Central memory CD4-positive, alpha-beta T cell (primary cell): ENCODE data around the gene ZNF574.

Experiments
- DNase-seq: peaks from one replicate; pipeline ENCODE4 v3.0.0; 2022

ZNF574 gene

DNA sequence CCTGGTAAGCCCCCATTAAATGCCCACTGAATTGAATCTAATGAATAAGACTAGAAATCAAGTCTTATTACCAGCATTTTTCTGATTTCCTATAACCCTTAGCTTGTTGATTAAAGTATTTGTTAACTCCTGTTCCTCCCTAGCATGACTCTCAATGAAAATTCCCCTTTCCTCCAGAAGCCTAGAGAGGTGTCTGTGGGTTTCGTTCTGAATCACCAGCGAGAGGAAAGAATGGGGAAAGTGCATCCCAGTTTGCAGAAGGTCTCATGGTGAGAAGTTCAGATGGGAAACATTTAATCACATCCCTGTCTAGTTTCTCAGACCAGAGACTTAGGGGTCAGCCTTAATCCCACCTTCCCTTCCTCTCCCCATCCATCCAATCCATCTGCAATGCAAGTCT lies 29.4 kb downstream of the ZNF574 start:
- no peak for DNase-seq

DNA sequence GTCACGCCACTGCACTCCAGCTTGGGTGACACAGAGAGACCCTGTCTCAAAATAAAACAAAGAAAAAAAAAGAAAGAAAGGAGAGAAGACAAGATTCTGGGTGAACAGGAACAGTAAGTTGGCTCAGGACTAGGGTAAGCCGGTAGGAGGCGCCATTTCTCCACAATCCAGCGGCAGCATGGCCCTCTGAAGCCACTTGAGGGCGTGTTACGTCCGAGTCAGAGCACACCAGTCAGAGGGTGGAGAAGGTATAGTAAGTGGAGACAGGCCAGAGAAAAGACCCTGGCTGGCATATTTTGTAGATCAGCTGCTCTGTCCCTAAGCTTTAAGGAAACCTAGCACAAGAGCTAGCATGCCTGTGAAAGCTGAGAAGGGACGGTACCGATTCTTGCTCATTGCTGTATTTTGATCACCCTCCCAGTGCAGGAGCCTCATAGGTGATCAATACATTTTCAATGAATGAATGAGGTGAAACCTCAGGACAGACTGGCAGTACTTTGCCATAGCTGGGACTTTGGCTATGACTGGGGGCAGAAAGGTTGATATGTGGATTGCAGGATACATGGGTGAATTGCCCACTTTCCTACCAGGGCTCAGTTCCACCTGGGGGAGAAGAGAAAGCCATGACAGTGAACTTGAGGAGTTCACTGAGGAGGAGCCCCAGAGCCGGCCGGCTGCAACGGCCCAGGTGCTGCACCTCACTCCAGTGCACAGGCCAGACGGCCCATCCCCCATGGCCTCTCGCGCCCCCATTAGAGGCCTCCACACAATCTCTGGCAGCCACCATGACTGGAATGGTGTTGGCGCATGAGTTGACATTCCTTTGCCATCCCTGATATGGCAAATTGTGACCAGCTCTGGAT lies 32.8 kb downstream of the ZNF574 start:
- DNase-seq, result peak; percentile 81

DNA sequence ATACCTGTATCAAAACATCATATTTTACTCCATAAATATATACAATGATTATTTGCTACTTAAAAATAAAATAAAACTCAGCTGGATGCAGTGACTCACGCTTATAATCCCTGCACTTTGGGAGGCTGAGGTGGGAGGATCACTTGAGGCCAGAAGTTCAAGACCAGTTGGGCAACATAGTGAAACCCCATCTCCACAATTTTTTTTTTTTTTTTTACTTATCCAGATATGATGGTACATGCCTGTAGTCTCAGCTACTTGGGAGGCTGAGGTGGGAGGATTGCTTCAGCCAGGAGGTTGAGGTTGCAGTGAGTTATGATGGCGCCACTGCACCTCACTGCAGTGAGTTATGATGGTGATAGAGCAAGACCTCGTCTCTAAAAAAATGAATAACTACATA lies 33.9 kb downstream of the ZNF574 start:
- DNase-seq, result no peak

DNA sequence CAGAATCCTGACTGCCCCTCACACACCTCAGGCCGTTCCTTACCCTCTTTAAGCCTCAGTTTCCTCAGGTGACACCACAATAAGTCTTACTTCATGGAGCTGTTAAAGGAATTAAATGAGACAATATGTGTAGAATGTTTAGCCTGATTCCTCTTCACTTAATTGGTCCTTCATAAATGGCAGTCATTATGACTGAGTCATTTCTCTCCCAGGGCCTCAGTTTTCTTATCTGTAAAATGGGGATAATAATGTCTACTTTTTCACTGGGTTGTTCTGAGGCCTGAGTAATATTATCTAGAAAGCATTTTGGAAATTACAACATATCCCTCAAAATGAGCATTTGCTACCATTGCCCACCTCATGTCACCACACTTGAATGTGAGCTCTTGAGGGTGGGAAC lies 34.7 kb downstream of the ZNF574 start:
- DNase-seq, result no peak

DNA sequence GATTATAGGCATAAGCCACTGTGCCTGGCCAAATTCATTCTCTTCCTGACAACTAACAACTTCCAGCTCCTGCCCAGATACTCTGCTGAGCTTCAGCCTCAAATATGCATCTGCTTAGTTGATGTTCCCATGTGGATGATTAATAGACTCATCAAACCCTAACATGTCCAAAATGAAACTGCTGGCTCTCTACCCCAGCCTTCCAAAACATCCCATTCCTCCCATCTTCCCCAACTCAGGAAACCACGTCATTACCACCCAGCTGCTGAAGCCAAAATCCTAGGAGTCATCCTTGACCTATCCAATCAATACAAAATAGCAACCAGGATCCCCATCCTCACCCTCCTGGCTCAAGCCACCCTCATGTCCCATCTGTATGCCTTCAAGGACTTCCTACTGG lies 35.4 kb downstream of the ZNF574 start:
- no peak for DNase-seq

DNA sequence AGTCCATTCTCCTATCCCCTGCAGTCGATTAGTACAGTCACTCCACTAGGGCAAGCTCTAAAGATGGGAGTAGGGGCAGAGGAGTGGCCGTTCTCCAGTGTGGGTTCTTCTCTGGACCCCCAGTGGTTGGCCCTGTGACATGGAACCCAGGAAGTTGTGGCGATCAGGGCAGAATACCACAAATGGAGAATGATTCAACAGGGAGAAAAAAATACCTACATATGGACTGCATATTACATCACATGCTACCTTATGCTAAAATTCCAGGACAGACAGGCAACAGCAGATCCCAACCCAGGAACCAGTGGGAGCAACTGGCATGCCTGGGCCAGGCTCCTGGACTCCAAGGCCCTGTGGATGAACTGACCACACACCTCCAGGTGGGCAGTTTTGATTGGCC lies 35.8 kb downstream of the ZNF574 start:
- no peak for DNase-seq

DNA sequence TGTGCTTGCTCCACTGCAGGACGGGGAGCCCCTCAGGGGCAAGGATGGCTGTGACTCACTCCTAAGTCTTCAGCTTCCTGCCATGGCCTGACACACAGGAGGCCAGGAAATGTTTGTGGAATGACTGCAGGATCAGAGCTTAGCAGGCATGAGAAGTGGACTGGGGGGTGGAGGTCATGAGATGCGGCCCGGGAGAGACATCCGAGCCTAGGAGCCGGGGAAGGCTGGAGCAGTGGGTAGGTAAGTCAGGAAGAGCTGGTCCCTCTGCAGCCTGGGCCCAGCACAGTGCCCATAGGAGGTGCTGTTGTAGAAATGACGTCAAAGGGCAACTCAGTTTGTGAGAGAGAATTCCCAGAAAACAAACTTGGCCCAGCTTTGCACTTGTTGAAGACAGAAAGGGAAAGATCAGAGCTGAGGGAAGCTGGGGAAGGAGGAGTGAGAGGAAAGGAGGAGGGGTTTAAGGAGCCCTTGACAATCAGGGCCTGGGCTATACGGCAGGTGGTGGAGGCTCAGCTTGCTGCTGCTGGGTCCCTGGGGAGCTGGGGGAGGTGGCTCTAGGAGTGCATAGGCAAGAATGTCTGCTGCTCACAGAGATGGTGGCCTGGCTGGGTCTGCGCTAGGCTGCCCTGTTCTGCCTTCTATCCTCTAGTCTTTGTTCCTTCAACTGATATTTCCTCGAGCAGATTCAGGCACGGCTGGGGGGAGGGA lies 37.8 kb downstream of the ZNF574 start:
- DNase-seq, result no peak

DNA sequence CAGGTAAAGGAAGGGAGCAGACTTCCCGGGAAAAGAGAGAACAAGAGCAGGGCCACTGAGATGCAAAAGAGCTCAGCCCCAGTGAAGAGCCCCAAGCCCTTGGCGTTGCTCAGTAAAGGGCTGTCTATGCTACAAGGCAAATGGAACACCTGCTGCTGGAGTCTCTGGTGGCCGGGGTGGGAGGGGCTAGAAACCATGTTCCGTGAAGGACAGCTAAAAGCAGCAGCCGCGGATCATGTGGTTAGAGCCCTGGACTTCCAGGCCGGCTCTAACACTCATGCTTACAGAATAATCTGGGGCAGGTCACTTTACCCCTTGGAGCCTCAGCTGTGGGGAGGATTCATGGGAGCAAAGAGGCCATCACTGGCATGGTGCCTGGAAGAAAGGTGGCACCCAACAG lies 38.4 kb downstream of the ZNF574 start:
- DNase-seq, result no peak

DNA sequence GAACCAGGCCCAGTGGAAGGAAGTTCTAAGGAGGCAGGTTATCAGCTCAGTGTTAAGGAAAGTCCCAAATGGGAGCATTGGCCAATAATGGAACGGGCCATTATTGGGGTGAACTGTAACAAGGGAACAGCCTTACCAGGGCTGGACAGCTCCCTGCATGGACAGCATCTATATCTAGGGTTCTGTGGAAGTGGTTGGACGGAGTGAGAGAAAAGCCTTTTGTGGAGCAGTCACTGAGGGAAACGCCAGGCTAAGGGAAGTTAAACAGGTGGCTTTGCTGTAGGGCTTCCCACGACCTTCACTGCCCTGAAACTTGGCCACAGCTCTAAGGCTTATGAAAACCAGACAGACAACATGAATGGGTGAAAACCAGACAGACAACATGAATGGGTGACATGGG lies 39.3 kb downstream of the ZNF574 start:
- DNase-seq, result no peak

DNA sequence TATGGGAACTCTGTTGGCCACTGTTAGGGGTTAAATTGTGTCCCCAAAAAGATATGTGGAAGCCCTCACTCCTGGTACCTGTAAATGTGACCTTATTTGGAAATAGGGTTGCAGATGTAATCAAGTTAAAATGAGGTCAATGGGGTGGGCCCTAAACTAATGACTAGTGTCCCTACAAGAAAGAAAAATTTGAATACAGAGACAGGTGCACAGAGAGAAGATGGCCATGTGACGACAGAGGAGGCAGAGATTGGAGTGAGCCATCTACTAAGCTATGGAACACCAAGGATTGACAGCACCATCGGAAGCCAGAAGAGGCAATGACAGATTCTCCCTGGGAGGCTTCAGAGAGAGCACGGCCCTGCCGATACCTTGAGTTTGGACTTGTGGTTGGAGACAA lies 39.7 kb downstream of the ZNF574 start:
- DNase-seq, result no peak

DNA sequence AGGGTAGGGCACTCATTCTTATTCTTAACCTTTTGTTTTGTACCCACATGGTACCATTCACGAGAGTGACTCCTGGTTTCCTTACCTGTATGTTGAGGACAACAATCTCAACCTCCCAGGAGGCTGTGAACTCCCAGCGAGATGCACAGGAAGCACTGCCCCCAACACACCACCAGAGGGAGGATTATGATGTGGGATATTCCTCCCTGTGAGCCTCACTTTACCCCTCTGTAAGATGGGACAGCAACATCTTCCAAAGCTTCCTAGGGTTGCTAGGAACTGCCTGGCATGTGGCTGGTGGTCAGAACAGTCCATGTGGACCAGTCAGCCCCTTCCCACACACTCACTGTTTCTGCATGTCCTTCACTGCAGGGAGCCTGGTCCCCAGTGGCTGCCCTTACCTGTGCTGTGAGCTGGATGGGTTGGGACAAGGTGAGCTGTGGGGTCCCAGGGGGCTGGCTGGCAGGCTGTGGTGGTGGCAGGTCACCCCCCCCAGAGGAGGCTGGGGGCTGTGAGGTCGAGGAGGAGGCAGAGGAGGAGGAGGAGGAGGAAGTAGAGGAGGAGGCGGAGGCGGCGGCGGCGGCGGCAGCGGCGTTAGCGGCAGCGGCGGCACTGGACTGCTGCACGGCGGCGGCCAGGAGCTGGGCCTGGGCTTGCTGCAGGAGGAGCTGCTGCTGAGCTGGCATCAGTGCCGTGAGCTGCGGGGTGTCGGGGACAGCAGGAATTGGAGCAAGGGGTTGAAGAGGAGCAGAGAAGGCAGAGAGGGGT lies 40.5 kb downstream of the ZNF574 start:
- no peak for DNase-seq

DNA sequence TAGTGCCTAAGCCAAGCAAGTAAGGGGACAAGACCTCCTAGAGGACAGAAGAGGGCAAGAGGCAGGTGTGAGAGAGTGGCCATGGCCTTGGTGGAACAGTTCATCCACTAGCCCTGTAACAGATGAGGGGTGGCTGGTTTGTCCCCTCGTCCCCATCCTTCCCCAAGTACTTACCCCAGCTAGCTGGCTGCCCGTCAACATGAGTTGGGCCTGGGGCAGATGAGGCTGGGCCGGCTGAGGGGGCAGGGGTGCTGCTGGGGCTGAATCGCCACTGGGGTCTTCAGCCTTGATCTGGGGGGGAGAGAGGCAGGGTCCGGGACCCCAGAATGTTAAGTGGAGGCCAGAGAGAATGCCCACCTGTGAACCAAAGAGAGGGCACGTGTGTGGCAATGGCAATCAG lies 41.1 kb downstream of the ZNF574 start:
- no peak for DNase-seq

DNA sequence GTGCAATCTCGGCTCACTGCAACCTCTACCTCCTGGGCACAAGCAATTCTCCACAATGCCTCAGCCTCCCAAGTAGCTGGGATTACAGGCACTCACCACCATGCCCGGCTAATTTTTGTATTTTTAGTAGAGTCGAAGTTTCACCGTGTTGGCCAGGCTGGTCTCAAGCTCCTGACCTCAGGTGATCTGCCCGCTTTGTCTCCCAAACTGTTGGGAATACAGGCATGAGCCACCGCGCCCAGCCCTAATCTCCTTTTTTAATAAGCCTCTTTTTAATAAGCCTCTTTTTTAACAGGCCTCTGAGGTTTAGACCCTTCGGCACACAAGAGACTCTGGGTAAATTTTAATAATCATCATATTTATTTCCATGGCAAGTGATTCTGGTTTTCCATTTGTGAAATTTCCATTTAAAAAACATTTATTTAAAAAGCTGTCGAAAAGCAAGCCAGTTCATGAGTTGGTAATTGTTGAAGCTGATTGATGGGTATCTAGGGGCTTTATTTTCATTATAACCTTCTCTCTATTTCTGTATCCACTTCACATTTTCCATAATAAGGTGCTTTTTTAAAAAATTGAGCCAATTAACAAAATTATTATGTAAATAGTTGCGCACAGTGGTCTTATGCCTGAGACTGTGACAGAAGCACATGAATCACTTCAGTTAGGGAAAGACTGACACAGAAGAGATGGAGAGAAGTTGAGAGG lies 44.5 kb downstream of the ZNF574 start:
- DNase-seq, result no peak

DNA sequence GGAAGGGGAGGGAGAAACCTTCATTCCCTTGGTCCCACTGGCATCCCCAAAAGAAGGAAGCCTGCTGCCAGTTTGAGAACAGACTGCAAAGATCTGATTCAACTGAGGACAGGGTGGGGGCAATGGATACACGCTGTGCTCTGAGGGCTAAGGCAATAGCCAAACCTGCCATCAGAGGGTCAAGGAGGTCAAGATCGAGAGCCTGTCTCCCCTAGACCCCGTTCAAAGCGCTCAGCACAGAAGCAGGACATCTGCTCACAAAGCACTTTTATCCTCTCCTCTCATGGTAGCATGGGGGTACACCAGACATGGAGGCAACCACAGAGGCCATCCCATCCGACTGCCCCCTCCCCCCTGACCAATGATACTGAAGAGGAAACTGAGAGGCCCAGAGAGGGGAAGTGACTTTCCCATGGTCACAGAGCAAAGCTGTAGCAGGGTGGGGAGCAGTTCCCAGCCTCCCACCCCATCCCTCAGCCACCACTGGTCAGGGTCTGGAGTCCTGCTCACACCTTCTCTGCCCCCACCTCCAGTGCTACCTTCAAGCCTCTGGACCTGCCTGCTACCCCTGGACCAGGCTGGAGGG lies 45.2 kb downstream of the ZNF574 start:
- no peak for DNase-seq

DNA sequence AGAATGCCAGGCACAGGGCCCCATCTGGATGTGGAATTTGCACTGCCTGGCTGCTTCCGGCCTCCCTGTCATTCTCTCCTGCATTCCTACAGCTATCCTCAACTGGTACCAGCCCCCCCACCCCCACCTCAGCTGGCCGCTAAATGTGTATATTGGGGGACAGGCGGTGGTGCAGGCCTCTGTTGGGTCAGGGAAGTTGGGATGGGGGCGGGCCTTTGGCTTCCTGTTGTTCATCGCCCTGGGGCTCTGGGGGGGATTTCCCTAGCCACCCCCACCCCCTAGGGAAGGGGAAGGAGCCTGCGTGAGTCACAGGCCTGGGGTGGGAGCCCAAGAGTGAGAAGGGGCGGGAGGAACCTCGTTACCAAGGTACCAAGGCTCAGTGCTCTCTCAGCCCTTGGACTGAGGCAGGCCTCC lies 45.7 kb downstream of the ZNF574 start:
- DNase-seq, result peak; percentile 58

DNA sequence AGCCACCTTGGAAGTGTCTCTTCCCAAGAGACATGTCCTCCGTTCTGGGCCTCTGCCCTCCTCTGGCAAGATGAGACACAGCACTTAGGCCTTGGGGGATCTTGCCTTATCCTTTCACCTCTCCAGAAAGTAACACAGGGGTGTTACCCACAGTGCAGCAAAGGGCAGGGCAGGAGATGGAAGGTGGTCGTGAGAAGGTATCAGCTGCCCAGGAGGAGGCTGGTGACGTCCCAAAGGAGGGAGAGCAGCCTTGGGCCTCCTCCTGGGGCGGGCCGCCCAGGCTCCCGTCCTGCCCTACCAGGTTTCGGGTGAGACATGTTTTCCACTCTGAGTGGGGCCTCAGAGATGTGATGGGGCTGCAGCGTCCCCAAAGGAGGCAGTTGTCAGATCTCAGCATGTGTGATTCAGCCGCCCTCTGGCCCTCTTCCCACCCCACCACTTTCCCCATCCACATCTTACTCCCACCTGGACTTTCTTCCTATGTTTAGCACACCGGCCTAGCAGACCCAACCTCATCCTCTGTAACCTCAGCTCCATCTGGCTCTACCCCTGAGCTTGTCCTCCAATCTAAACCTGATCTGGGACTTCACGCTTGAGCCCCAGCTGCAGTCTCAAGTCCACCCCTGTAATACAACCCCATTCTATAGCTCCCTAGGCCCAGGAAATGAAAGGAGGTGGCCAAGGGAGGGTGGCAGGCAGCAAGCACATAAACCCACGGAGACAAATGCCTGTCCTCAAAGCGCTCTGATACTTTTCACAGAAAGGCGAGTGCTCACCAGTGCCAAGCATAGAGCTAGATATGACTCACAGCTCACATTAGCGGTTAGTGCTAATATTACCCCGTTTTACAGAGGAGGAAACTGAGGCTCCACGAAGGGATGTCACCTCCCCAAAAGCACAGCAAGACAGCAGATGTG lies 47.0 kb downstream of the ZNF574 start:
- no peak for DNase-seq

DNA sequence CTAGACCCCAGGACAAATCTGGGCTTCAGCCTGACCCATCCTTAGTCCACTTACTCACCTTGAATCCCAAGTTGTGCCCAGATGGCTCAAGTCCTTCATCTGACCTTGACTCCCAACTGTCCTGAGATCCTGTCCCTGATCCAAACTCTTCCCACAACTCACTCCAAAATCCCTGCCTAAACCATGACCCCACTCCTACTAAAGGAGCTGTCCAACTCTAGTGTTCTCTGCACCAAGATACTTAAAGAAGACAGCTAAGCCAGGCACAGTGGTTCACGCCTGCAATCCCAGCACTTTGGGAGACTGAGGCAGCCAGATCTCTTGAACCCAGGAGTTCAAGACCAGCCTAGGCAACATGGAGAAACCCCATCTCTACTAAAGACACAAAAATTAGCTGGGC lies 47.8 kb downstream of the ZNF574 start:
- DNase-seq, result no peak

DNA sequence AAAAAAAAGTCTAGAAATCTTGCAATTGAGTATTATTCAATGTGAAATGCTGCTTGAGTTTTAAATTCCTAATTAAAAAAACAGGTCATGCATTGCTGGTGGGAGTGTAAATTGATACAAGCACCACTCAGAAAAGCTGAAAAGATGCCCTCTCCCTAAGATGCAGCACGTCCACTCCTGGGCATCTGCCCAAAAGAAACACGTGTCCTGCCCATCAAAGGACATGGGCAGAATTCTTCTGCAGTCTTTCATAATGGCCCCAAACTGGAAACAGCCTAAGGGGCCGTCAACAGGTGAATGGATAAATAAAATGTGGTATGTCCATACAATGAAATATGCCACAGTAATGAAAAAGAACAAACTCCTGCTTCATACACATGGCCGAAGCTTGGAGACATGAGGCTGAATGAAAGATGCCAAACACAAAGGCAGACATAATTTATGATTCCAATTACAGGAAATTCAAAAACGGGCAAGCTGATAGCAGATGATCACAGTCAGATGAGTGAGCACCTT lies 48.5 kb downstream of the ZNF574 start:
- no peak for DNase-seq

DNA sequence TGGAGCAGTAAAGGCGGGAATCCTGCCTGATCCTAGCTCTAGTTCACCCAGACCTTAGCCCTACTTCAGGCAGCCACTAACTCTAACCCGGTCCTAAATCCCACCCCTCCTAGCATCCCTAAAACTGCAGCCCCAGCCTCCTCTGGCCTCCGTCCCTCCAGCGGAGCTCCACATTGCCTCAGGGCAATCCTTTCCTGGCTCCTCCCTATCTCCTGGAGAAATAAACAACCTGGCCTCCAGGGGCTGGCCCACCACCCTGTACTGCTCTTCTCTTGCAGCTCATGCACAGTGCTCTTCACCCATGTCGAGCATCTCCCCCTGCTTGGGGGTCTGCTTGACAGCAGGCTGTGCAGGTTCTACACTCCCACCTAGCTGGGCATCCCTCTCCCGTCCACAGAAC lies 49.6 kb downstream of the ZNF574 start:
- DNase-seq, result no peak

DNA sequence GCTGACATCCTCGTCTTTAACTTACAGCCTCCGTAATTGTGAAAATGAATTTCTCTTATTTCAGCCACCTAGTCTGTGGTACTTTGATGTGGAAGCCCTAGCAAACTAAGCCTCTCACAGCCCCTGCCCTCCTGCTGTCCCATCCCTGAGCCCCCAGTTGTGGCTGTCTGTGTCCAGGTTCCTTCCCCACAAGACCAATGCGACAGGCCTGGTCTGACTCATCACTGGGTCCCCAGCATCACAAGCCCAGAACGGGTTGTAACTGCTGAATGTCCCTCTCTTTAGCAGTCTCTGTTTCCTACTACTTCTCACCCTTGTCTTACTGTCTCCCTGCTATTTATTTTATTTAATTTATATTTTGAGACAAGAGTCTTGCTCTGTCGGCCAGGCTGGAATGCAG lies 50.6 kb downstream of the ZNF574 start:
- no peak for DNase-seq
